WTC11 (cell line): Measurements from ENCODE around the gene TRMT10C. TPM values are rescaled to one million over a fixed set of nuclear protein-coding genes. Genes with fewer than 3 reads are reported as not detected.
"Not testable (repeated sequence)": the region's sequence is repeated elsewhere in the genome, so short reads cannot be mapped to it uniquely, and the experiment has no call there.

Experiments used
- ATAC-seq: fragments of 200-7000 bp; cut with Tn5 transposase; 2 replicates; pipeline ENCODE4 v1.10.0; 2021; ENCODE audit warnings: mild to moderate bottlenecking, moderate library complexity
- CTCF ChIA-PET: fragments of 300-600 bp; sonication (Branson Sonifier 250); formaldehyde crosslinking; loops from one replicate; lab custom pipeline; 2021; ENCODE audit warnings: antibody characterized with exemption; lab: Charles Lee
- POLR2A ChIA-PET: fragments of 350-600 bp; sonication (Branson Sonifier 250); formaldehyde crosslinking; loops from one replicate; lab custom pipeline; 2021; ENCODE audit warnings: antibody characterized with exemption; lab: Charles Lee
- DNase-seq: peaks from one replicate; pipeline ENCODE4 v3.0.0; 2021; ENCODE audit warnings: low spot score
- H3K27ac Mint-ChIP-seq: 2 replicates; pipeline ENCODE4 v1.8.0; 2021; ENCODE audit warnings: mixed read lengths
- H3K27me3 Mint-ChIP-seq: 2 replicates; pipeline ENCODE4 v1.8.0; 2021; ENCODE audit warnings: low read depth, mild to moderate bottlenecking, moderate library complexity, mixed read lengths
- H3K36me3 Mint-ChIP-seq: 2 replicates; pipeline ENCODE4 v1.8.0; 2021; ENCODE audit warnings: mixed read lengths
- H3K4me1 Mint-ChIP-seq: 2 replicates; pipeline ENCODE4 v1.8.0; 2022; ENCODE audit warnings: mixed read lengths
- H3K4me3 Mint-ChIP-seq: 2 replicates; pipeline ENCODE4 v1.8.0; 2021; ENCODE audit warnings: mild to moderate bottlenecking, moderate library complexity, mixed read lengths
- H3K9me3 Mint-ChIP-seq: 2 replicates; pipeline ENCODE4 v1.8.0; 2021; ENCODE audit warnings: mixed read lengths
- AR ChIP-seq: fragments of 250-450 bp; sonication (Bioruptor Pico); IDR thresholded peaks from 2 replicates; pipeline ENCODE4 v1.9.0; 2021; ENCODE audit warnings: mild to moderate bottlenecking
- ATF1 ChIP-seq: sonication (generic); formaldehyde crosslinking; IDR thresholded peaks from 2 replicates; pipeline ENCODE4 v1.8.1; 2023; ENCODE audit warnings: mild to moderate bottlenecking, moderate library complexity, missing genetic modification reagents
- ATF2 ChIP-seq: sonication (generic); formaldehyde crosslinking; IDR thresholded peaks from 2 replicates; pipeline ENCODE4 v1.8.1; 2022; ENCODE audit warnings: low read depth, missing genetic modification reagents, borderline replicate concordance
- CTCF ChIP-seq: fragments of 200-600 bp; IDR thresholded peaks from 2 replicates; pipeline ENCODE4 v1.8.0; 2022; ENCODE audit warnings: antibody characterized with exemption
- ERG ChIP-seq: fragments of 250-450 bp; sonication (Bioruptor Pico); IDR thresholded peaks from 2 replicates; pipeline ENCODE4 v1.8.0; 2021; ENCODE audit warnings: mild to moderate bottlenecking
- ETV6 ChIP-seq: sonication (generic); formaldehyde crosslinking; IDR thresholded peaks from 2 replicates; pipeline ENCODE4 v1.8.1; 2022; ENCODE audit warnings: mild to moderate bottlenecking, missing genetic modification reagents
- OVOL2 ChIP-seq: fragments of 250-450 bp; sonication (Bioruptor Pico); IDR thresholded peaks from 2 replicates; pipeline ENCODE4 v1.9.0; 2021; ENCODE audit warnings: mild to moderate bottlenecking, borderline replicate concordance
- ZNF232 ChIP-seq: sonication (generic); formaldehyde crosslinking; IDR thresholded peaks from 2 replicates; pipeline ENCODE4 v1.8.0; 2022; ENCODE audit warnings: mild to moderate bottlenecking, missing genetic modification reagents
- ZNF263 ChIP-seq: sonication (generic); formaldehyde crosslinking; IDR thresholded peaks from 2 replicates; pipeline ENCODE4 v1.8.1; 2022; ENCODE audit warnings: low read depth, mild to moderate bottlenecking, moderate library complexity, missing genetic modification reagents
- total RNA-seq: library from RNA; stranded (reverse); gene quantifications from 3 replicates; pipeline ENCODE4 v1.2.3, GENCODE V29; 2021
- TF ChIP-seq, protein P1 (sequence below): sonication (generic); formaldehyde crosslinking; IDR thresholded peaks from 2 replicates; pipeline ENCODE4 v1.8.0; 2023; ENCODE audit warnings: mild to moderate bottlenecking, missing genetic modification reagents
- TF ChIP-seq, protein P2 (sequence below): sonication (generic); formaldehyde crosslinking; IDR thresholded peaks from 2 replicates; pipeline ENCODE4 v1.8.1; 2023; ENCODE audit warnings: mild to moderate bottlenecking, missing genetic modification reagents, moderate library complexity
- TF ChIP-seq, protein P3 (sequence below): sonication (generic); formaldehyde crosslinking; IDR thresholded peaks from 2 replicates; pipeline ENCODE4 v1.8.1; 2022; ENCODE audit warnings: missing genetic modification reagents, borderline replicate concordance

Gene TRMT10C
- total RNA-seq, 1 experiment from 2014 or later: 41.7 TPM

DNA sequence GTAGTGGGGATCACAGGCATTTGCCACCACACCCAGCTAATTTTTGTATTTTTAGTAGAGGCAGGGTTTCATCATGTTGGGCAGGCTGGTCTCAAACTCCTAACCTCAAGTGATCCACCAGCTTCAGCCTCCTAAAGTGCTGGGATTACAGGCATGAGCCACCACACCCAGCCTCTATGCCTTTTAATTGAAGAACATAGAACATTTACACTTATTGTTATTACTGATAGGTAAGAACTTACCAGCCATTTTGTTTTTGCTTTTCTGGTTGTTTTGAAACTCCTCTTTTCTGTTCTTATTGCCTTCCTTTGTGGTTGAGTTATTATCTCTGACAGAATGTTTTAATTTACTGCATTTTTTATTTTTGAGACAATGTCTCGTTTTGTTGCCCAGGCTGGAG, 41.5 kb downstream of the TRMT10C start (continued):
- TF ChIP-seq ERG (CRISPR knock-in tag) (no peak), ZNF232 (no peak), CTCF (no peak), AR (CRISPR knock-in tag) (no peak), OVOL2 (CRISPR knock-in tag) (no peak)
- TF ChIP-seq, protein P1, sequence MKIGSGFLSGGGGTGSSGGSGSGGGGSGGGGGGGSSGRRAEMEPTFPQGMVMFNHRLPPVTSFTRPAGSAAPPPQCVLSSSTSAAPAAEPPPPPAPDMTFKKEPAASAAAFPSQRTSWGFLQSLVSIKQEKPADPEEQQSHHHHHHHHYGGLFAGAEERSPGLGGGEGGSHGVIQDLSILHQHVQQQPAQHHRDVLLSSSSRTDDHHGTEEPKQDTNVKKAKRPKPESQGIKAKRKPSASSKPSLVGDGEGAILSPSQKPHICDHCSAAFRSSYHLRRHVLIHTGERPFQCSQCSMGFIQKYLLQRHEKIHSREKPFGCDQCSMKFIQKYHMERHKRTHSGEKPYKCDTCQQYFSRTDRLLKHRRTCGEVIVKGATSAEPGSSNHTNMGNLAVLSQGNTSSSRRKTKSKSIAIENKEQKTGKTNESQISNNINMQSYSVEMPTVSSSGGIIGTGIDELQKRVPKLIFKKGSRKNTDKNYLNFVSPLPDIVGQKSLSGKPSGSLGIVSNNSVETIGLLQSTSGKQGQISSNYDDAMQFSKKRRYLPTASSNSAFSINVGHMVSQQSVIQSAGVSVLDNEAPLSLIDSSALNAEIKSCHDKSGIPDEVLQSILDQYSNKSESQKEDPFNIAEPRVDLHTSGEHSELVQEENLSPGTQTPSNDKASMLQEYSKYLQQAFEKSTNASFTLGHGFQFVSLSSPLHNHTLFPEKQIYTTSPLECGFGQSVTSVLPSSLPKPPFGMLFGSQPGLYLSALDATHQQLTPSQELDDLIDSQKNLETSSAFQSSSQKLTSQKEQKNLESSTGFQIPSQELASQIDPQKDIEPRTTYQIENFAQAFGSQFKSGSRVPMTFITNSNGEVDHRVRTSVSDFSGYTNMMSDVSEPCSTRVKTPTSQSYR (CRISPR knock-in tag): no peak
- TF ChIP-seq, protein P2, sequence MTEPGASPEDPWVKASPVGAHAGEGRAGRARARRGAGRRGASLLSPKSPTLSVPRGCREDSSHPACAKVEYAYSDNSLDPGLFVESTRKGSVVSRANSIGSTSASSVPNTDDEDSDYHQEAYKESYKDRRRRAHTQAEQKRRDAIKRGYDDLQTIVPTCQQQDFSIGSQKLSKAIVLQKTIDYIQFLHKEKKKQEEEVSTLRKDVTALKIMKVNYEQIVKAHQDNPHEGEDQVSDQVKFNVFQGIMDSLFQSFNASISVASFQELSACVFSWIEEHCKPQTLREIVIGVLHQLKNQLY (CRISPR knock-in tag): no peak

DNA sequence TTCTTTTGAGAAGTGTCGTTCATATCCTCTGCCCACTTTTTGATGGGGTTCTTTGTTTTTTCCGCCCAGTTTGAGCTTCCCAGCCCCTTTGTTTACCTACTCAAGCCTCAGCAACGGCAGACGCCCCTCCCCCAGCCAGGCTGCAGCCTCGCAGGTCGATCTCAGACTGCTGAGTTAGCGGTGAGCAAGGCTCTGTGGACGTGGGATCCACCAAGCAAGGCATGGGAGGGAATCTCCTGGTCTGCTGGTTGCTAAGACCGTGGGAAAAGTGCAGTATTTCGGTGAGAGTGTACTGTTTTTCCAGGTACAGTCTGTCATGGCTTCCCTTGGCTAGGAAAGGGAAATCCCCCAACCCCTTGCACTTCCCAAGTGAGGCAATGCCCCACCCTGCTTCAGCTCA, 43.7 kb downstream of the TRMT10C start:
- Mint-ChIP-seq H3K9me3 (peaks cover 11% of the 10 kb centered on the region), H3K27ac (peak overlapping the region; percentile 19; the same call in 1 of the 2 replicates)
- ATAC-seq: peak; percentile 34; the same call in 1 of the 2 replicates
- H3K4me3 Mint-ChIP-seq, H3K27me3 Mint-ChIP-seq, POLR2A ChIA-PET, H3K4me1 Mint-ChIP-seq, H3K36me3 Mint-ChIP-seq, DNase-seq, CTCF ChIA-PET: not testable (repeated sequence)

GRCh38 chr3:101611023-101611422, 49.4 kb downstream of the TRMT10C start:
- Mint-ChIP-seq H3K27me3 (no peaks in the 10 kb centered on the region; the same call in 1 of the 2 replicates), H3K36me3 (no peaks in the 10 kb centered on the region), H3K4me1 (no peaks in the 10 kb centered on the region), H3K4me3 (no peak overlapping the region), H3K27ac (peak overlapping the region; percentile 42; the same call in 1 of the 2 replicates), H3K9me3 (no peaks in the 10 kb centered on the region)
- ATAC-seq: no peak
- no peak for DNase-seq
- CTCF ChIA-PET: no interaction called here
- TF ChIP-seq, protein P3, sequence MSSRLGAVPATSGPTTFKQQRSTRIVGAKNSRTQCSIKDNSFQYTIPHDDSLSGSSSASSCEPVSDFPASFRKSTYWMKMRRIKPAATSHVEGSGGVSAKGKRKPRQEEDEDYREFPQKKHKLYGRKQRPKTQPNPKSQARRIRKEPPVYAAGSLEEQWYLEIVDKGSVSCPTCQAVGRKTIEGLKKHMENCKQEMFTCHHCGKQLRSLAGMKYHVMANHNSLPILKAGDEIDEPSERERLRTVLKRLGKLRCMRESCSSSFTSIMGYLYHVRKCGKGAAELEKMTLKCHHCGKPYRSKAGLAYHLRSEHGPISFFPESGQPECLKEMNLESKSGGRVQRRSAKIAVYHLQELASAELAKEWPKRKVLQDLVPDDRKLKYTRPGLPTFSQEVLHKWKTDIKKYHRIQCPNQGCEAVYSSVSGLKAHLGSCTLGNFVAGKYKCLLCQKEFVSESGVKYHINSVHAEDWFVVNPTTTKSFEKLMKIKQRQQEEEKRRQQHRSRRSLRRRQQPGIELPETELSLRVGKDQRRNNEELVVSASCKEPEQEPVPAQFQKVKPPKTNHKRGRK (CRISPR knock-in tag): no peak
- TF ChIP-seq ETV6 (CRISPR knock-in tag) (no peak), ATF1 (no peak), ZNF263 (CRISPR knock-in tag) (no peak), ATF2 (CRISPR knock-in tag) (no peak)
- POLR2A ChIA-PET: interaction anchor here (0.5 kb wide), 1 partner anchor 10 kb away, joined by 4 read pairs; no protein-coding TSS in a partner anchor

DNA sequence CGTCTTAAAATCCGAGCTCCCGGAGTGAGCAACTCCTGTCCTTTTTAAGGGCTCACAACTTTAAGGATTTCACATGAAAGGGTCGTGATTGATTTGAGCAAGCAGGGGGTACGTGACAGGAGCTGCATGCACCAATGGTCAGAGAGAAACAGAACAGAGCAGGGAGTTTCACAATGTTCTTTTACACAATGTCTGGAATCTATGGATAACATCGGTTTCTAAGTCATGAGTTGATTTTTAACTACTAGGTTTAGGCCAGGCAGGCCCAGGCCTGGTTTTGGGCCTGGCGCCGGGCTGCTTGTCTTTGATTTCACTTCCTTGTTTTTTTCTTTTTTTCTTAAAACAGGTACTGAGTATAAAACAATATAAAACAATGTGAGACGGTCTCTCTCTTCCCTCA, 51.3 kb downstream of the TRMT10C start:
- H3K4me1 Mint-ChIP-seq, H3K9me3 Mint-ChIP-seq, H3K27me3 Mint-ChIP-seq, POLR2A ChIA-PET, H3K4me3 Mint-ChIP-seq, H3K36me3 Mint-ChIP-seq, ATAC-seq, H3K27ac Mint-ChIP-seq, DNase-seq: not testable (repeated sequence)
- CTCF ChIA-PET: interaction anchor here (2.3 kb wide), 1 partner anchor 39 kb away, joined by 8 read pairs; the partner anchor contains the start of gene PCNP
